Measurements from ENCODE around the gene GTF2H1. TPM values are rescaled to one million over a fixed set of nuclear protein-coding genes. Genes with fewer than 3 reads are reported as not detected.

The GTF2H1 gene
- total RNA-seq, 1 donor from 2014 or later, result 47.8 TPM

- no peak for FAIRE-seq
- no peaks in the 10 kb centered on the region for H3K4me1 ChIP-seq (ENCODE audit: insufficient read depth, low read length)
These were observed 52.6 kb downstream of the GTF2H1 start for GRCh38 chr11:18374956-18375355.

GRCh38 chr11:18375941-18376340 is 53.6 kb downstream of the GTF2H1 start:
- no peaks in the 10 kb centered on the region for H3K4me1 ChIP-seq (ENCODE audit: insufficient read depth, low read length)
- Mint-ChIP-seq H3K36me3 (ENCODE audit: low read depth, unreplicated experiment) (no peaks in the 10 kb centered on the region), H3K4me3 (ENCODE audit: unreplicated experiment) (no peak overlapping the region), H3K4me1 (ENCODE audit: low read depth, unreplicated experiment) (no peaks in the 10 kb centered on the region), H3K27ac (ENCODE audit: unreplicated experiment) (no peak overlapping the region), H3K27me3 (ENCODE audit: low read depth, unreplicated experiment) (no peaks in the 10 kb centered on the region), H3K9me3 (ENCODE audit: unreplicated experiment) (no peaks in the 10 kb centered on the region)
- DNase-seq (ENCODE audit: low read depth) (no peak), FAIRE-seq (no peak)
- no peak overlapping the region for H3K4me2 ChIP-seq (ENCODE audit: low read length)
- H3K79me2 ChIP-seq (ENCODE audit: insufficient read depth, low read length), result no peaks in the 10 kb centered on the region
- H3K27me3 ChIP-seq (ENCODE audit: insufficient read depth, low read length), result no peaks in the 10 kb centered on the region
- H4K20me1 ChIP-seq (ENCODE audit: insufficient read depth, low read length), result no peaks in the 10 kb centered on the region
- no peaks in the 10 kb centered on the region for H3K9me3 ChIP-seq (ENCODE audit: insufficient read depth, low read depth, low read length)
- no peak overlapping the region for H3K9ac ChIP-seq (ENCODE audit: low read length)
- no peaks in the 10 kb centered on the region for H3K36me3 ChIP-seq (ENCODE audit: insufficient read depth, low read length)
- TF ChIP-seq EZH2 (IDR thresholded peaks at IDR 0.05; ENCODE audit: insufficient read depth, low read length) (no peak), CTCF (IDR thresholded peaks at IDR 0.05; ENCODE audit: insufficient read depth, low read depth, low read length) (no peak)
- no peak overlapping the region for H2AFZ ChIP-seq (ENCODE audit: low read depth, low read length)
- no peak overlapping the region for H3K27ac ChIP-seq (ENCODE audit: low read depth, low read length)
- H3K4me3 ChIP-seq (ENCODE audit: insufficient read depth, low read depth, low read length), result no peak overlapping the region

More at GRCh38 chr11:18374956-18375355, 52.6 kb downstream of the GTF2H1 start:
- no peaks in the 10 kb centered on the region for H3K27me3 ChIP-seq (ENCODE audit: insufficient read depth, low read length)
- H3K4me3 Mint-ChIP-seq (ENCODE audit: unreplicated experiment), result no peak overlapping the region
- H3K27ac Mint-ChIP-seq (ENCODE audit: unreplicated experiment), result no peak overlapping the region
- H3K36me3 Mint-ChIP-seq (ENCODE audit: low read depth, unreplicated experiment), result no peaks in the 10 kb centered on the region
- no peaks in the 10 kb centered on the region for H3K9me3 ChIP-seq (ENCODE audit: insufficient read depth, low read depth, low read length)
- no peak for TF ChIP-seq CTCF (IDR thresholded peaks at IDR 0.05; ENCODE audit: insufficient read depth, low read depth, low read length)
- no peak for TF ChIP-seq EZH2 (IDR thresholded peaks at IDR 0.05; ENCODE audit: insufficient read depth, low read length)
- no peak overlapping the region for H3K9ac ChIP-seq (ENCODE audit: low read length)
- no peak for DNase-seq (ENCODE audit: low read depth)
- no peaks in the 10 kb centered on the region for H3K27me3 Mint-ChIP-seq (ENCODE audit: low read depth, unreplicated experiment)
- H3K36me3 ChIP-seq (ENCODE audit: insufficient read depth, low read length), result no peaks in the 10 kb centered on the region
- no peak overlapping the region for H3K4me2 ChIP-seq (ENCODE audit: low read length)
- H3K79me2 ChIP-seq (ENCODE audit: insufficient read depth, low read length), result no peaks in the 10 kb centered on the region
- H2AFZ ChIP-seq (ENCODE audit: low read depth, low read length), result no peak overlapping the region
- H3K9me3 Mint-ChIP-seq (ENCODE audit: unreplicated experiment), result no peaks in the 10 kb centered on the region
- no peaks in the 10 kb centered on the region for H4K20me1 ChIP-seq (ENCODE audit: insufficient read depth, low read length)
- no peak overlapping the region for H3K4me3 ChIP-seq (ENCODE audit: insufficient read depth, low read depth, low read length)
- H3K4me1 Mint-ChIP-seq (ENCODE audit: low read depth, unreplicated experiment), result no peaks in the 10 kb centered on the region
- no peak overlapping the region for H3K27ac ChIP-seq (ENCODE audit: low read depth, low read length)

- H3K27me3 Mint-ChIP-seq (ENCODE audit: low read depth, unreplicated experiment), result no peaks in the 10 kb centered on the region
- Histone ChIP-seq H3K4me2 (ENCODE audit: low read length) (no peak overlapping the region), H3K4me3 (ENCODE audit: insufficient read depth, low read depth, low read length) (no peak overlapping the region), H3K36me3 (ENCODE audit: insufficient read depth, low read length) (no peaks in the 10 kb centered on the region), H3K79me2 (ENCODE audit: insufficient read depth, low read length) (no peaks in the 10 kb centered on the region), H4K20me1 (ENCODE audit: insufficient read depth, low read length) (no peaks in the 10 kb centered on the region), H3K27me3 (ENCODE audit: insufficient read depth, low read length) (no peaks in the 10 kb centered on the region), H3K27ac (ENCODE audit: low read depth, low read length) (no peak overlapping the region), H3K4me1 (ENCODE audit: insufficient read depth, low read length) (peaks cover 17% of the 10 kb centered on the region), H2AFZ (ENCODE audit: low read depth, low read length) (no peak overlapping the region), H3K9ac (ENCODE audit: low read length) (no peak overlapping the region), H3K9me3 (ENCODE audit: insufficient read depth, low read depth, low read length) (no peaks in the 10 kb centered on the region)
- DNase-seq (ENCODE audit: low read depth) (no peak), FAIRE-seq (no peak)
- no peak overlapping the region for H3K4me3 Mint-ChIP-seq (ENCODE audit: unreplicated experiment)
- no peaks in the 10 kb centered on the region for H3K9me3 Mint-ChIP-seq (ENCODE audit: unreplicated experiment)
- no peak for TF ChIP-seq EZH2 (IDR thresholded peaks at IDR 0.05; ENCODE audit: insufficient read depth, low read length)
- TF ChIP-seq CTCF (IDR thresholded peaks at IDR 0.05; ENCODE audit: insufficient read depth, low read depth, low read length), result no peak
- H3K27ac Mint-ChIP-seq (ENCODE audit: unreplicated experiment), result no peak overlapping the region
- peaks cover 15% of the 10 kb centered on the region for H3K4me1 Mint-ChIP-seq (ENCODE audit: low read depth, unreplicated experiment)
- H3K36me3 Mint-ChIP-seq (ENCODE audit: low read depth, unreplicated experiment), result no peaks in the 10 kb centered on the region
These were observed 56.8 kb downstream of the GTF2H1 start for GRCh38 chr11:18379201-18379600.

All from astrocyte (in vitro differentiated cells and primary cell).